ENCODE results near the gene GPR62.

Gene GPR62

DNA sequence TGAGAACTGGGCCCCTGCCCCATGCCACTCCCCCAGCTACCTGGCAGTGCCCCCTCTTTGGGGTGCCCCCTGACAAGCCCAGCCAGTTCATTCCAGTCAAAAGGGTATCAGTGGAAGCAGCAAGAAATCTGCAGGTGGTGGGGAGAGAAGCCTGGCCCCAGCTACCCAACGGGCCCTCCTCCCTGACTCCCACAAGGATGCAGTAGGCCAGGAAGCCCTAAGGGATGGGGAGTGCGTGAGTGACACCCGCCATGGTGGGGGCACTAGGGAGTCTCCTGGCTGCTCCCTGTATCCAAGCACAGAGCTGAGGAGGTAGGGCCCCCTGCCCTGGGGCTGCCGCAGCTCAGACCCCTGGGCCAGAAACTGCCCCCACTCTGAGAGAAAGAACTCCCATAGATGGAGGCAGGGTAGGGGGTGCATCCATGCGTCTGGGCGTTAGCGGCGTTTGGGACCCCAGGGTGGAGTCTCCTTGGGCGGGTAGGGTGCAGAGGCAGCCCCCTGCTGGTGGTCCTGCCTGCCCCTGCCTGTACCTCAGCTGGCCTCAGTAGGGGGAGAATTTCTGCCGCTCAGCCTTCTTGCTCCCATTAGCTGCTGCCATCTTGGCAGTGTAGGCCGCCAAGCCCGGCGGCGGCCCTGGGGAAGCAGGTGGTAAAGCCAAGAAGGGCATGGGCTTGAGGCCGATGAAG lies 2.5 kb downstream of the GPR62 start:
- DNase-seq, result no peak

- no peak for DNase-seq
Observed at GRCh38 chr3:51958603-51959521, 3.7 kb downstream of the GPR62 start.

DNA sequence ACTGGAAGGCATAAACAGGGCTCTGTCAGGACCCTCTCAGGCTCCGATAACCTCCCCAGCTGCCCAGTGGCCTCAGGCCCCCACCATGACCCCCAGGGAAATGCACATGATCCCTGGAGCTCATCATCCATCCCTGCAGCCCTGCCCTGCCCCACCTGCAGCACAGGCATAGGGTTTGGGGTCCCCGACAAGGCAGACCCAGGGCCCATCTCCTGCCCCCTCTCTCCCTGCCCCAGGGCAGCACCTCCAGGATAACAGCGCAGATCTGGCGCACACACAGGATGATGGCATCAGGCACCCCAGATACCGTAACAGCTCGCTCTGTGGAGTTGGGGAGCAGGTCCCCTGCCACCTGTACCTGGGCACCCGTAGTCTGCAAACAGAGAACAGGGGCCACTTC lies 4.5 kb downstream of the GPR62 start:
- DNase-seq, result no peak

- no peak for DNase-seq
Observed at GRCh38 chr3:51960386-51960785, 5.2 kb downstream of the GPR62 start.

DNA sequence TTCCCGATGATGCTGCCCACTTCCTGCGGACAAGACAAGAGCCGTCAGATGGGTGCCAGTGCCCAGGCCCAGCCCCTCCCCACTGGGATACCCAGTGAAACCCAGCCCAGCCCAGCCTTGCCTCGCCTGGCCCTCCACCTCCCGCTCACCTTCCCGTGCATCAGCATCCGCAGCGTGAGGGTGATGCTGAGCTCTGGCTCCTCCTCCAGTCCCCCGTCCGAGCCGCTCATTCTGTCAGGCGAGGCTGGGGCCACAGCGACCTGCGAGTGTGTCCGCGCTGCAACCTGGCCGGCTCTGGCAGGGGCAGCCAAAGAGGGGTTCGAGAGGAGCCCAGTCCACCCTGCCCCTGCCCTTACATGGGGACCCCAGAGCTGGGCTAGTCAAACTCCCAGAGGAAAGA lies 5.8 kb downstream of the GPR62 start:
- no peak for DNase-seq

- no peak for DNase-seq
Observed at GRCh38 chr3:51961602-51962569, 6.7 kb downstream of the GPR62 start.

- no peak for DNase-seq
Observed at GRCh38 chr3:51962854-51963530, 7.8 kb downstream of the GPR62 start.

- DNase-seq, result no peak
Observed at GRCh38 chr3:51963951-51964451, 8.8 kb downstream of the GPR62 start.

DNA sequence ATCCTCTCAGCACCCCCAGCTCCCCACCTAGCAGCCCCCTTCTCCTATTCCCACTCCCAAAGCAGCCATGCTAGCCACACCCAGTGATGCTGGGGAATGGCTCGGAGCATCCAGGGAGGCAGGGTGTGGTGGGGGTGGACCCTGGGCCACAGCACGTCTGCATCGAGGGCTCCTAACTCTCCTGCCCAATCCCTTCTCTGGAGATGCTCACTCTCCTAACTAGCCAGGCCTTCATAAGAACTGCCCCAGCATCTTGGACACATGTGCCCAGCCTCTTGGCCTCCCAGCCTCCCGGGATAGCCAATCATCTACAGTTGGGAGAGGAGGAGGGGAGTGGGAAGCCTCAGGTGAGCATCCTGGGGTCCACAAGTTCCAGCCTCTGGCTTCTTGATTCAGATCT lies 9.3 kb downstream of the GPR62 start:
- DNase-seq, result no peak

DNA sequence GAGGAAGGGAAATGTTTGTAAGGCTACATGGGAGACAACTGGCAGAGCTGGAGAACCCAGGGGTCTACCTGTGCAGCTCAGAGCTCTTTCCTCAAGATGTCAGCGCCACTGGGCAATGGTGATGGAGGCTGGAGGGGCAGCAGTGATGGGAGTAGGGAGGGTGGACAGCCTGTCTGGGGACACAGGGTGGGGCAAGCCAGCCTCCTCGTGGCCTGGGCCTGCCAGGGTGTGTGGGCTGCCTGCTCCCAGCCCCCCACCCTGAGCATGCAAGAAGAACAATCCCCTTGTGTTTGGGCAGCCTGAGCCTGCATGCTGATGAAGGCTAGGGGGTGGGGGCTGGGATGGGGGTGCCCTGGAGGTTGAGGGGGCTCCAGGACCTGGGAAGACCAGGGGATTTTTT lies 10.8 kb downstream of the GPR62 start:
- no peak for DNase-seq

GRCh38 chr3:51966486-51966885 lies 11.3 kb downstream of the GPR62 start:
- no peak for DNase-seq

DNA sequence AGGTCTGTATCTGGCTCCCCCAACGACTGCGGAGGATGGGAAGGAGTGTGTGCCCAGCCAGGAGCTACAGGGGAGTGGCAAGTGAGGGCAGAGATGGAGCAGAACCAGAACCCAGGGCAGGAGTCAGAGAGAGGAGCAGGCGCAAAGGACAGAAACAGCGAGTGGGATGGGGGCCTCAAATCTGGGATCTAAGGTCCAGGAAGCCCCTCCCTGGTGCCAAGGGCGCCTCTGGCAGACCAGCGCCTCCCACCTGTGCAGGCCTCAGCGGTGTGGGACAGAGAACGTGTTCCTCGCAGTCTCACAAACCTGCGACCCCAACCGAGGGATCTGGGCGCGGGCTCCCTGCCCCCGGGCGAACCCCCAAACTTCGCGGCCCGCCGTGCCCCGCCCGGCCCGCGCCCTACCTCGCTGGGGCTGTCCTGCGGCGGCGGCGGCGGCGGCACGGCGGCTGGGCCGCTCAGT lies 11.8 kb downstream of the GPR62 start:
- no peak for DNase-seq

- DNase-seq, result peak; percentile 37
Observed at GRCh38 chr3:51967384-51968169, 12.4 kb downstream of the GPR62 start, which contains the start of gene PCBP4. PCBP4 (minus strand) TSS chr3:51967454; CDS start chr3:51961240, 6,214 bp downstream.

- no peak for DNase-seq
Observed at GRCh38 chr3:51968170-51968775, 13.1 kb downstream of the GPR62 start.

DNA sequence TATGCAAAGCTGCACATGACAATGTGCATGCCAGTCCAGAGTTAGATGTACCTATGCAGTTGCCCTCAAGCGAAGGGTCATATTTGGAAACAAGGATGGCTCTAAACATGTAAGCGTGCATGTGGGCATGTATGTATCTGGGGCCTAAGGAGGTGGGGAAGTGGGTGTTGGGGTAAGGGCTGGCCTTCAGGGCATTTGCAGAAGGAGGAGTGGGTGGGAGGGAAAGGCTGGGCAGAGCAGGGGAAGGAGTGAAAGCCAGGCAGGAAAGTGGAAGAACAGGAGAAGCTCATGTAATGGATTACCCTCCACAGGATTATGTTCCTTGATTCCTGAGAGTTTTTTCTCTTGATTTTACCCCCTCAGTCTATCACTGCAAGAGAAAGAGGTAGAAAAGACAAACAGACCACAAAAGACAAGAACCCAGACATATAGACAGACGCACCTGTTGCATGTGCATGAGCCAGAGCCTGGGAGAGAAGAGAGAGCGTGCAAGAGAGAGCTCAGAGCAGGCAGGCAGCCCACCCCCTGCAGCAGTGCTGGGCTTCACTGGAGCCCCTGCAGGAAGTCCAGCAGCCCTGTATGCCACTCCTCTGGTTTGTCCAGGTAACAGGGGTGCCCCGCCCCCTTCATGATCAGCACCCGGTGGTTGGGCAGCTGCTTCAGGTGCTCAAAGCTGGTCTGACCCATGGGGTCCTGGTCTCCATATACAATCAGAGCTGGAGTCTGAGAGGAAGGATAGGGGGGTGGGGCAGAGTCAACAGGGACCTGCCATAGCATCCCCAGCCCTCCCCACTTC lies 13.9 kb downstream of the GPR62 start:
- no peak for DNase-seq

- DNase-seq, result no peak
Observed at GRCh38 chr3:51969841-51970240, 14.7 kb downstream of the GPR62 start.

DNA sequence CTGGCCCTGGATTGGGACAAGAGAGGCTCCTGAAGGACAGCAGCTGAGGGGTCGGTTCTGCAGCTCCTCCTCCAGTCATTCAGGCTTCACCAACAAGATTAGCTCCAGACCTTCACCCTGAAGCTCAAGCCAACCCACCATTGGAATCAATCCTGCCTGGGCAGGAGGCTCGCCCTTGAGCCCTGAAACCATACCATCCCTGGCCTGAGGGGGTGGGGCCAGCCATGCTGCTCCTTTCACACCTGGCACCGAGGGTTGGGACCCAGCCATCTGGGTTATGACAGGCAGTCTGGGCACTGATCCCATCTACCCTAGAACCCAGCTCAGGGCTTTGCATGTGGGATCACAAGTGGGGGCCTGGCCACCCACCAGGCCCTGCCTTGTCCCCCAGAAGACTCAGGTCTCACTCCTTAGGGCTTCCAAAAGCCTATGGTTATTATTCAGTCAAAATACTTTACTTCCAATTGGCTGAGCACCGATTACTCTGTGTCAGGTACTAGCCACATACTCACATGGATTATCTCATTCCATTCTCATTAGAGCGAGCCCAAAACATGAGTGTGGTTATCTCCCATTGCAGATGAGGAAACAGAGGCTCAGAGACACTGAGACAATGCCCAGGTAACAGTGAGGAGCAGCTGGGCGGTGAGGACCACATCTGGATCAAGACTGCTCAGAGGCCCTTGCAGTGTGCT lies 15.6 kb downstream of the GPR62 start:
- no peak for DNase-seq

DNA sequence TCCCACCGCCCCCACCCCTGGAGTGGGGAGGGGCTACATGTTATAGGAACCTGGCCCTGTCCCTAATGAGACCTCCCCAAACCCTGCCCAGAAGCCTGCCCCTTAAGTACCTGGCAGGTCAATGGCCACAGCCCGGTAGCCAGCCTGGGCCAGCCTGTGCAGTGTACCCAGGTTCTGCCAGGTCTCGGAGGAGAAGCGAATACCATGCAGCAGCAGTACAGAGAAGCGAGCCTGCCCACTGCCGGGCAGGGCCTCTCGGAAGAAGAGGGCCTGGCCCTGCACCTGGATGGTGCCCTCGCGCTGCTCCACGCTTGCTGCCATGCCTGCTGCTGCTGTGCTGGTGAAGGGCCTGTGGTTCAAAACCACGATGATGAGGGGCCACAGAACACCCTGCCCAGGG lies 16.2 kb downstream of the GPR62 start:
- DNase-seq, result no peak

GRCh38 chr3:51974277-51974962 lies 19.2 kb downstream of the GPR62 start:
- peak; percentile 29 for DNase-seq

Data from activated naive CD4-positive, alpha-beta T cell treated with anti-CD3 and anti-CD28 coated beads, Interleukin-2, amount 50 U/mL, for 16 hours (primary cell).